Astrocyte of the hippocampus (primary cell): Measurements from ENCODE around the gene DTWD2.
"Not testable (repeated sequence)": the region's sequence is repeated elsewhere in the genome, so short reads cannot be mapped to it uniquely, and the experiment has no call there.

ENCODE experiments used
- DNase-seq: peaks from one replicate; pipeline ENCODE4 v3.0.0; 2011; ENCODE audit warnings: low read depth, low spot score

Gene DTWD2

DNA sequence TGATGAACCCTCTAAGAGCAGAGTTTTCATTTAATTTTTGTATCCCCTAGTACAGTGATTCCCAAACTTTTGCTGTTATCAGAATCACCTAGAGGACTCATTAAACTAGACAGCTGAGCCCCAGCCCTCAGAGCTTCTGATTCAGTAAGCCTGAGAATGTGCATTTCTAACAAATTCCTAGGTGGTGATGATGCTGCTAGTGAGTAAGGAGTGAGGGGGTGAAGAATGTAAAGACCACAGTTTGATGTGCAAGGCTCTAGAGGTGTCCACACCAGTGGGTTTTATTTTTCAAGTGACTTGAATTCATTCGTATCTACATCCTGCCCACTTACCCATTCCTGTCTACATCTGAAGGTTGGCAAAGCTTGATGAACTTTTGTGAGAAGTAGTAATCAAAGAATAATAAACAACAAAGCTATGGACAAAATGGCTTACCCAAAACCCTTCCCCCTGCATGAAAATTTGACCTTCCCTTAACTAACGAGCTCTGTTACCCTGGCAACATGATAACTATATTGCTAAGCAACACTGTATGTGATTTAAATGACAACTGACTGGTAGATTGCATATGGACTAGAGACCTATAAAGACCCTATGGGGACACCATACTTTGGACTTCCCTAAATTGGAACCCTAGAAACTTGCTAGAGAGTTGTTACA lies 35.2 kb downstream of the DTWD2 start:
- no peak for DNase-seq

DNA sequence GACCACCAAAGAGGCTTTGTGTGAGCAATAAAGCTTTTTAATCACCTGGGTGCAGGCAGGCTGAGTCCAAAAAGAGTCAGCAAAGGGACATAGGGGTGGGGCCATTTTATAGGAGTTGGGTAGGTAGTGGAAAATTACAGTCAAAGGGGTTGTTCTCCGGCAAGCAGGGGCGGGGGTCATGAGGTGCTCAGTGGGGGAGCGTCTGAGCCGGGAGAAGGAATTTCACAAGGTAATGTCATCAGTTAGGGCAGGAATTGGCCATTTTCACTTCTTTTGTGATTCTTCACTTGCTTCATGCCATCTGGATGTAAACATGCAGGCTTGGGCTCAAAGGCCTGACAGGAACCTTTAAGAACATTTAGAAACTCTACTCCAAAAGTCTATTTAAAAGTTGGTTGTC lies 36.0 kb downstream of the DTWD2 start:
- not testable (repeated sequence) for DNase-seq

DNA sequence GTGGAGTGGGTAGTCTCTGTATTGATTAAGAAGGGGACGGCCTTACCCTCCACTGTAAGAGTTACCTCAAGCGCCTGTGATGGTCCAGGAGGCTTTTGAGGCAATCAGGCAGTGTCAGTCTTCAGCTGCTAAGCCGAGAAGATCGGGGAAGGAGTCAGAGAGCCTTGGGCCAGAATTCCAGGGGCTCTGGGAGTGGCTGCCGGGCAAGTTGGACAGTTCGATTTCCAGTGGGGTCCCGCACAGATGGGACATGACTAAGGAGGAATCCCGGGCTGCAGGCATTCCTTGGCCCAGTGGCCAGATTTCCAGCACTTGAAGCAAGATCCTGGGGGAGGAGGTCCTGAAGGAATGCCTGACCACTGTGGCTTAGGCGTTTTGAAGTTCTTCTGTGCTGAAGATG lies 38.0 kb downstream of the DTWD2 start:
- not testable (repeated sequence) for DNase-seq

DNA sequence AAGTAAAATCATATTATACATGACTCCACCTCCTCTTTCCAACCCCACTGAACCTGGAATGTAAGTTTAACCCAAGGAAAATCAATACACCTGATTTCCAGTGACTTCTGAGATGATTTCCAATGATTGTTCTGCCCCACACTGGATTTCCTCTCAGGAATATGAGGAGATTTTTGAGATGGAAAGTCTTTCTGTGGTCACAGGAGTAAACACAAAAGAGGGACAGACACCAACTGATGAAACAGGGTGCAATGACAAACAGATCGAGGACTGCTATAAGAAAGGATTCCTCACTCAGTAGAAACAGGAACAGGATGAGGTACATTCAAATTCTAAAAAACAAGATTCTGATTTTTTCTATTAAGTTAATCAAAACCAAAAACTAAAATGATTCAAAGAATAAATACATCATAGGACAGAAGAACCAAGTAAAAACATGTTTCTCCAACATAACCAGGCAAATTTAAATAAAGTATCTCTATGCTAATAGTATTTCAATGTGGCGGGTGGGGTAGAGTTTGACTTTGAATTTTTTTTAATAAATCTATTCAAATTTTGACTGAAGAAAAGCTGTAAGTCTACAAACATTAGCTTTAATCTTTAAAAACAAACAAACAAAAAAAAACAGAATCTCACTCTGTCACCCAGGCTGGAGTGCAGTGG lies 42.1 kb downstream of the DTWD2 start:
- no peak for DNase-seq

DNA sequence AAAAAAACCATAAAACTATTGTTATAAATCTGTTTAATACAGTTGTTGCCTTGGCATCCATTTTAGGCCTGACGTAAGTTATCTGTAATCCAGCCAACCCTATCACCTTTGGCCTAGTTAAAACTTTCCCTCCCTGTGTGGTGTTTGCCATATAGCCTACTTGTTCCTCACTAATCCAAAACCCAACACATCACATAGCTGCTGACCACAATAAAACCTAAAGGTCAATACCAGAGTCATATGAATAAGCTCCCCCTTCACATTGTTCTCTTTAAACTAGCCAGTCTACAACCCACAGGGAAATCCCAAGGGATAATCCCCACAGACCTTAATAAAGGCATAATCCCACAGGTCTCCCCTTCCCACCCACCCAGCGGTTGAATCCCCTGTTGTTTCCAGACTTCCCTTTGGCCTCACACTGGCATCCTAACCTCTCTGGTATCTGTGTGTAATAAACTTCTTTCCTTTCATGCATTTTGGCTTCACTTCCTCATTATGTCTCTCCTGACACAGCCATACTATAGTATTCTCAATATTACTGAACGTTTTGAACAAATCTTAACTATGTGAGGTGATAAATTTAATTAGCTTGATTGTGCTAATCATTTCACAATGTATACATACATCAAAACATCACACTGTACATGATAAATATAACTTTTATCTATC lies 50.8 kb downstream of the DTWD2 start:
- no peak for DNase-seq

DNA sequence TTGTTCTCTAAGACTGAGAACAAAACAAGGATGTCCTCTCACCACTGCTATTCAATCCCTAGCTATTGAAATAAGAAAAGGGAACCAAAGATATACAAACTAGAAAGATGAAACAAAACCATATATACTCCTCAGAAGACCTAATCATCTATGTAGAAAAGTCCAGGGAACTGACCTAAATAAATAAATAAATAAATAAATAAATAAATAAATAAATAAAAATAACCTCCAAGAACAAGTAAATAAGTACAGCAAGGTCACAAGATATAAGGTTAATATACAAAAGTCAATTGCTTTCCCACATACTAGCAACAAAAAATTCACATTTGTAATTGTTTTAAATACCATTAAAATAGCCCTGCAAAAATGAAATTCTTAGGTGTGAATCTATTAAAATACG lies 54.6 kb downstream of the DTWD2 start:
- no peak for DNase-seq

DNA sequence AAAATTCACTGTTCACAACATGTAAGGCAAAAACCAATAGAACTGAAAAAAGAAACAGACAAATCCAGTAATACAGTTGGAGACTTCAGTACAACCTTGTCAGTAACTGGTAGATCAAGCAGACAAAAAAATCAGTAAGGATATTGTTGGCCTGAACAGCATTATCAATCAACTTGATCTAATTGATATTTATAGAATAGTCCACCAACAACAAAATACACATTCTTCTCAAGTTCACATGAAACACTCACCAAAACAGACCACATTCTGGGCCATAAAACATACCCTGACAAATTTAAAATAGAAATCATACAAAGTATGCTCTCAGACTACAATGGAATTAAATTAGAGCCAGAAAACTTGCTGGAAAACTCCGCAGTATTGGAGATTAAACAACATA lies 56.8 kb downstream of the DTWD2 start:
- DNase-seq = no peak

DNA sequence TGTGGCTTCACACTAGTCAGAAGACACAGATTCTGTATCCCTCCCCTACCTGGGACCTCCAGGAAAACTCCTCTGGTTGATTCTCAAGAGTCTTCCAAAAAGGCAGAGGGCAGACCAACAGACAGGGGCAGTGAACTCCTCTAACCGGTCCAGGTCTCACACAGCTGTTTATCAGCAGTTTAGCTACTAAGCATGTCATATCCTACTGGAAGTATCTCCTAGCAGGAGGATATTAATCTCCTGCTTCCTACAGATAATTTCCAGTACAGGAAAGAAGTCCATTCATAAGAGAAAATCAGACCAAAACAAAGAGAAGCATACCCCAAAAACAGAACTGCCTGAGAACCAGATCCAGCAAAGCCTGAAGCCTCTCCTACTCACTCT lies 64.3 kb downstream of the DTWD2 start:
- DNase-seq = no peak

DNA sequence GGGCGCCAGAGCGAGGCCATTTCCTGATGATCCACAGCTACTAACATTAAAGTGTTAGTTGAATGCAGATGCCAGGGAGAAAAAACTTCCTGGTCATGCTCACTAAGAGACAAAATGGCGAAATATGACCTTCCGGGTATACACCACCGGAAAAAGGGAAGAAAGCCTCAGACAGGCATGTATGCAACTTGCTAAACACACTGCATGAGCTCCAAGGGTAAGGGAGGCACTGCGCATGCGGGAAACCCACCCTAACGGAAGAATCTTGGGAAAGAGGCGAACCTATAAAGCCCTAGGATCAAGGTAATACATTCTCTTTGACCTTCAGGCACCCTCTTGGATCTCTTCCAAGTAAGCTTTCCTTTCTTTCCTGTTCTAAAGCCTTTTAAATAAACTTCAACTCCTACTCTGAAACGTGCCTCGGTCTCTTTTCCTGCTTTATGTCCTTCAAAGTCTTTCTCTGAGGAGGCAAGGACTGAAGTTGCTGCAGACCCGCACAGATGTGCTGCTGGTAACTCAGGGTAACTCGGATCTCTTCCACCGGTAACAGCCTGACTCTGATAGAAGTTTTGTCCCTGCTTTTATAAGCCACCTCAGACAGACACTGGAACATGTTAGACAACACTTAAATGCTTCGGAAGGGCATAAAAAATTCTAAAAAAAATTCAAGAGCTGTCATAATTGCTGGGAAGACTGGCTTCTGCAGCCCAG lies 64.9 kb downstream of the DTWD2 start:
- DNase-seq = no peak

DNA sequence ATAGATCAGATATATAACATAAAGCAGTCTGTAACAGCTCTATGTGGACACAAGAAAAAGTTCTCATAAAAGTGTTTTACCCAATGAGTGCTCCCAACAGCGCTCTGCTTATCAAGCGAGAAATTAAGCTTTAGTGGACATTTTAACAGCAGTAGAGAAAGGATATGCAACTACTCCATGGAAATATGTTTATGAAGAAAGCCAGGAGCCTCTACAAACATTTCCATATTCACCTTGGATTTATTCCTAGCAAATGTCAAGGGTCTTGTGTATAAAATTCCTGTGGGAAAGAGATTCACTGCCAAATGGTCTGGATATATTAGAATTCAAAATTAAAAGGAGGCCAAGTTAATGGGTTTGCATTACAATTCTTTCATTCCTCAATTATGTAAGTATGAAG lies 66.5 kb downstream of the DTWD2 start:
- DNase-seq = peak; percentile 36

DNA sequence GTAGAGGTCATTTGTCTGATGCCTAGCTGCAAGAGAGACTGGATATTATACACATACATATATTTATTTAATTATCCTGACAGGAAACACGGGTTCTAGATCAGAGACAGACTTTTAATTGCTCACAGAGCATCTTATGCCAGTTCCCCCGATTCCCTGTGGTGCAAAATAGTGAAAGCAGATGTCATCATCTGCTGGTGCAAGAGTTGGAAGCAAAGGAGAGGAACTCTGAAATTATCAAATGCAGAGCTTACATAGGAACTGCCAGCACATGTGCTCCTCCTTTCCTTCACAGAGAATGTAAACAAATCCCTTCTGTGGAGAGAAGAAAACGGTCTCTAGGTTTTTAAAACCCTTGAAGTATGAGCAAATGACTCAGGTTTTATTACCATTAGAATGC lies 69.3 kb downstream of the DTWD2 start:
- DNase-seq = no peak

DNA sequence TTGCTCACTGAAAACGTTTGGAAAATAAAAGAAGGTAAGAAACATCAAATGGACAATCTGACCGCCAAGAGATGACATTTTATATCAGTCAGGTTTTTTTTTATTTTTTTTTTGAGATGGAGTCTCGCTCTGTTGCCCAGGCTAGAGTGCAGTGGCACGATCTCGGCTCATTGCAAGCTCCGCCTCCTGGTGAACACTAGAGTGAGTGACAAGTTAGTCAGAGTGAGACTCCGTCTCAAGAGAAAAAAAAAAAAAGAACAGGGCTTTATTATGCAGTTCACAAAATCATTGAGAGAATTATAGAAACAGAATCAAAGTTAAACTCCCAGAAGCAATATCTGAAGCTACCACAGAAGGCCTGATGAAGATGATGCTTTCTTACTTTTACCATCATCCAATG lies 70.1 kb downstream of the DTWD2 start:
- DNase-seq = no peak

DNA sequence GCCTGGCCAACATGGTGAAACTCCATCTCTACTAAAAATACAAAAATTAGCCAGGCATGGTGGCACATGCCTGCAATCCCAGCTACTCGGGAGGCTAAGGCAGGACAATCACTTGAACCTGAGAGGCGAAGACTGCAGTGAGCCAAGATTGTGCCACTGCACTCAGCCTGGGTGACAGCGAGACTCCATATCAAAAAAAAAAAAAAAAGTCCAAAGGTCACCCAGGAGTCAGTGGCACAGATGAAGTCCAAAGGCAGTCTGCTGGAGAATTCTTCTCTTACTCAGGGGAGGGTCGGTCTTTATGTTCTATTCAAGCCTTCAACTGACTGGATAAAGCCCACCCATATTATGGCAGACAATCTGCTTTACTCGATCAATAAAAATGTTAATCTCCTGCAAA lies 80.8 kb downstream of the DTWD2 start:
- DNase-seq = not testable (repeated sequence)

DNA sequence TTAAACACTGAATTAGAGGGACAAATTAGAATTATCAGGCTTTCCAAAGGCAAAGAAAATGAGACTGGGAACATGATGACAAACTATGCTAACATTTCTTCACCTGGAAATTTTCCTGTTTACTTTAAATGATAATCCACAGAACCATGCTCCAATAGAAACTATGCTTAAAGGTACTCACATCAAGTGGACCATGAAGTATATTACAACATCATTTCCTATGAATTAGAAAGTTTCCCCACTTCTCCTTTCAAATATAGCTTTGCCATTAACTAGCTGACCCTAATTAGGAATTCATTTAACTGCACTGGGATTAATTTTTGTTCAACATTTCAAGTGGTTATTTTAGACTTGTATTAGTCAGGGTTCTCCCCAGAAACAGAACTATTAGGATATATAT lies 81.4 kb downstream of the DTWD2 start:
- no peak for DNase-seq

DNA sequence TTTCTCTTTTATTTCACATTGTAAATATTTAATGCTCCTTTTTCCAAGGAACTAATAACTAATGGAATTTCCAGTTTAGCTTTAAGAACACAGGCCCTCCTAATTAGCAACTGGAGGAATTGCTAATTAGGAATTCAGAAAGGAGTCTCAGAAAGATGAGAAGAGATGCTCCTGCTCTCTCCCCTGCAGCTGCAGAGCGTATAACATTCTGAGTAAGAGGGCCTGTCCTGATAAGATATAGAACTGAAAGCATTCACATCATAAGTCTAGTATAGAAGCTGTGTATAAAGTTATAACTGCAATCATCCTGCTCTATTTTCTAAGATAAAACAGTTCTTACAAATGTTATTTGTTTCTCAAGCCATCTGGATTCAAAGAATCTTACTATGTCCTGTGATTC lies 83.2 kb downstream of the DTWD2 start:
- DNase-seq = no peak

DNA sequence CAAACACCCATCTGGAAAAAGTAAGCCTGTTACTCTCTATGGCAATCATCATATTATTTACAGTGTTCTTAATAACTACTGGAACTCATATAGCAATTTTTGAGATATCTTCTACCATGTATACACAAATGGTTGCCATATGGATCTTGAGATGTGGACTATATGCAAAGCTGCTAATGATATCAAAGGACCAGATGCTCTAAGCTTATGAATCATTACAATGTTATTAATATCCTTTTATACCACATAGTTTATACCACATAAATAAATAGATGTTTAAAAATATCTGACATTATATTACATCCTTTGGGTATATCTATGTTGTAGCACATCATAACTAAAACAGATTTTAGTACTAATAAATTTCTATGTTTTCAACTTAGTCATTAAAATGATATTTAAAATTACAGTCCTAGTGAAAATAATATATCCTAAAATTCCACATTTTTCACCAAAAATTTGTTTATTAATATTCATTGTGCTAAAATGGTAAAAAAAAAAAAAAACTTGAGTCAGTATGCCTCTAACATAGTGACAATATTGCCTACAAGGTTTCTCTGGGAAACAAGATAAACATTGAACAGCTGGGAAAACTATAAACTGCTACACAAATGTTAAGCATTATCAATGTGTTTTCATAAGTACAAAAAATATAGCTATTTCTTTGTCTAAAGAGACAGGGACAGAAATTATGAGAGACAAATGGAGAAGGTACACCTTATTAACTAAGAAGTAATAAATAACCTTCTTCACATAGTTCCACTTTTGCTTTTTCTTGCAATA lies 85.5 kb downstream of the DTWD2 start:
- DNase-seq = no peak

DNA sequence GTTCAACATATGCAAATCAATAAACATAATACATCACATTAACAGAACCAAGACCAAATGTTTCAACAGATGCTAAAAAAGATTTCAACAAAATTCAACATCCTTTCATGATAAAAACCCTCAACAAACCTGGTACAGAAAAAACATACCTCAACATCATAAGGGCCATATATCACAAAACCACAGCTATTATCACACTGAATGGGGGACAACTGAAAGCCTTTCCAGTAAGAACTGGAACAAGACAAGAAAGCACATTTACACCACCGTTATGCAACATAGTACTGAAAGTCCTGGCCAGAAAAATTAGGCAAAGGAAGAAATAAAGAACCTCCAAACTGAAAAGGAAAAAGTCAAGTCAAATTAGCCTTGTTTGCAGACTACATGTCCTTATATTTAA lies 93.6 kb downstream of the DTWD2 start:
- no peak for DNase-seq

DNA sequence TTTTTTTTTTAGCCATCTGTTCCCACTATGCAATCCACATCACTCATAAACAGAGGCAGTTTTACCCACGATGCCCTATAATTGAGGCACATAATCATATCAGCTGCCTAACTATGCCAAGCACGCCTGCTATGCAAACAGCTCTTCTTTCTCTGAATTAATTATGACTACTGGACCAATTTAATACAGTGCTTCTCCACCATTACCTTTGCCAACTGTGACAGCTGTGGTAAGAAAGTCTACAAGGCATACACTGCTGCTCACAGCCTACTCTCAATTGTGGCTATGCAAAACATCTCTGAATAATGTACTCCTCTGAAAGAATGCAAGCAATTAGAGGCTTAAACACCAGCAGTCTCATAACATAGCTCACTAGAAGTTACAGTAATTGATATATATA lies 97.1 kb downstream of the DTWD2 start:
- peak; percentile 93 for DNase-seq

DNA sequence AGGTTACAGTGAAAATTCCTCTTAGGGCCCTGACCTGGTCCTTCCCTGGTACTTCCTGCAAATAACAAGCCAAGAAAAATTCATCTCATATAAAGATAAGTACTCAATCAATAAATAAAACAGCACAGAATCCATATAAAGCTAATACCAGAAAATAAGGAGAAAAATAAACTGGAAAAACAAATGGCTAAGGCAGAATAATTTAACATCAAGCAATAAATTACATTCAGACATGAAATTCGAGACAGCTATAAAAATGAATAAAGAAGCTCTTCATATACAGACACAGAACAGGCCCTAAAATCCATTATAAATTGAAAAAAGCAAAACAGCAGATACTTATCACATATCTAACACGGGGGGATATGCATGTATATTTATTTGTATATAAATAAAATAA lies 99.2 kb downstream of the DTWD2 start:
- no peak for DNase-seq

DNA sequence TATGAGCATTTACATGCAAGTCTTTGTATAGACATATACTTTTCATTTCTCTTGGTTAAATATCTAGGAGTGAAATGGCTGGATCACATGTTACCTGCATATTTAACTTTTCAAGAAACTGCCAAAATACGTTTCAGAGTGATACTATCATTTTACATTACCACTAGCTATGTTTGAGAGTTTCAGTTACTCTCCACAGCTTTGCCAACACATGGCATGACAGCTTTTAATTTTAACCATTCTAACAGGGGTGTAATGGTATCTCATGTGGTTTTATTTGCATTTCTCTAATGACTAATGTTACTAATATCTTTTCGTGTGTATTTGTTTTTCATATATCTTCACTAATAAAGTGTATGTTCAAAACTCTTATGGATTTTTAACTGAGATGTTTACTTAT lies 99.8 kb downstream of the DTWD2 start:
- DNase-seq = no peak

DNA sequence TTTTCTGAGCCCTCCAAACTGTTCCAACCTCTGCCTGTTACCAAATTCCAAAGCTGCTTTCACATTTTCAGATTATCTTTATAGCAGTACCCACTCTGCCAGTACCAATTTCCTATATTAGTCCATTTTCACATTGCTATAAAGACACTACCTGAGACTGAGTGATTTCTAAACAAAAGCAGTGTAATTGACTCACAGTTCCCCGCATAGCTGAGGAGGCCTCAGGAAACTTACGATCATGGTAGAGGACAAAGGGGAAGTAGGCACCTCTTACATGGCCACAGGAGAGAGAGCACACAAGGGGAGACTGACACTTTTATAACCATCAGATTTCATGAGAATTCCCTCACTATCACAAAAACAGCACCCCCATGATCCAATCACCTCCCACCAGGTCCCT lies 105.0 kb downstream of the DTWD2 start:
- peak; percentile 16 for DNase-seq

DNA sequence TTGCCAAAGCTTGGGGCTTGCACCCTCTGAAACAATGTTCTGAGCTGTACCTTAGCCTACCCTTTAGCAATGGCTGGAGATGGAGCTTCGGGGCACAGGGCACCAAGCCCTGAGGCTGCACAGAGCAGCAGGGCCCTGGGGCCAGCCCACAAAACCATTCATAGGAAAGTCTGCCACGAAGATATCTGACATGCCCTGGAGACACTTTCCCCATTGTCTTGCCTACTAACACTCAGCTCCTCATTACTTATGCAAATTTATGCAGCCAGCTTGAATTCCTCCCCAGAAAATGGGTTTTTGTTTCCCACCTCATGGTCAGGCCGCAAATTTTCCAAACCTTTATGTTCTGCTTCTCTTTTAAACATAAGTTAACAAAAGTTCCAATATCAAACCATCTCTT lies 105.7 kb downstream of the DTWD2 start:
- DNase-seq = peak; percentile 50
